Stimulated activated CD8-positive, alpha-beta memory T cell treated with anti-CD3 and anti-CD28 coated beads, Interleukin-7, amount 100 ng/mL, for 4 hours (primary cell): ENCODE measurements around the gene ZSCAN26.
"Not testable (repeated sequence)": the region's sequence is repeated elsewhere in the genome, so short reads cannot be mapped to it uniquely, and the experiment has no call there.

ENCODE experiments used
- DNase-seq, 2 donors: peaks; one replicate each; pipeline ENCODE4 v3.0.0-alpha.2; 2020; ENCODE audit warnings: low read depth in 2 of 2

The ZSCAN26 gene

DNA sequence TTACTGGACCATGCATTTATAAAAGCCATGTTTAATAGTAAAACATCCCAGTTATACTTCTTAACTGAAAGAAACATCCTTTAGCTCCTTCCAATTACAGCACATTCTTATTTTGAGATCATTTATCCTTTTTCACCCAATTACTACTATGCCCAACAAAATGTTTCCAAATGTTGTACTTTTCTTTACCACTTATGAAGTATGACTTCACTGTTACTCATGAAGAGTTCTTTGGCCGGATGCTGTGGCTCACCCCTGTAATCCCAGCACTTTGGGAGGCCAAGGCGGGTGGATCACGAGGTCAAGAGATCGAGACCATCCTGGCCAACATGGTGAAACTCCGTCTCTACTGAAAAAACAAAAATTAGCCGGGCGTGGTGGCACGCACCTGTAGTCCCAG lies 50.9 kb downstream of the ZSCAN26 start:
- not testable (repeated sequence) for DNase-seq

DNA sequence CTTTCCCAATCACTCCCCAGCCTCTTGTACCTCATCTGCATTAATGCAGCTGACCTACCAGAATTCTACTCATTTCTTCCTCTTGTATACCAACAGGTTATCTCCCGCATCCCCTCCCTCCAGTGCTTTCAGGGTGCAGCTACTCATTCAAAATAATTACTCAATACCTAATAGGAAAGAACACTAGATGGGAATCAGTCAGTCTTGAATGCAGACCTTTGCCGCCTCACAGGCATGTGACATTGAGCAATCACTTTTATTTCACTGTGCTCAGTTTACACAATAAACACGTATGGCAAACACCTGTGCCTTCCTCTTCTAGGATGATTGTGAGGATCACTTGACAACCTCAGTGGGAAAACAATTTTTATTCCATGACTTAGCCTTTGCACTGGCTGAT lies 55.7 kb downstream of the ZSCAN26 start:
- no peak for DNase-seq

DNA sequence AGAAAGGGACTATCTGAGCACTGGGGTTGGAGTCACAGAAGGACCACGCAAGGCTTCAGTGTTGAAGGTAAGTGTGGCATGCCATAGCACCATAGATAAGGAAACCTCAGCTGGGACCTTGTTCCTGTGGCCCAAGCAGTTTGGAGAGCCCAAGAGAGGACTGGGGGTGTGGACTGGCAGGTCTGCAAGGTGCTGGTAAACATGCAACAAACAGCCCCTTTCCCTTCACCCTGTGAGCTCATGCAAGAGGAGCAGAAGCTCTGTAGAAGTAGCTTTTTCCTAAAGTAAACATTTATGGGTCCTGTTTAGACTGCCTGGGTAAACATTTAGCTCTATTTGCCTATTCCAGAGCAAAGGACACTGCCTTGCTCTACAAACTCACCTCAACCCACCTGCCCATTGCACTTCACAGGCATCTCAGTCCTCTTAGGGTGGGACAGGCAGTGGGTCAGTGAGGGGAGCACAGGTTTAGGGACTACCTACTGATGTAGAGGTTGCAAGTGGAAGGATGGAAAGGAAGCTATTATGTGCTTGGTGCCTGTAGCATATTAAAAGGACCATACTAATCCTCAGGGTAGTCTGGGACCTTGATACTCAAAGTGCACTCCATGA lies 57.0 kb downstream of the ZSCAN26 start:
- no peak for DNase-seq

- DNase-seq = no peak
Measured at GRCh38 chr6:28326371-28326948, 59.5 kb downstream of the ZSCAN26 start.
